Omental fat pad (tissue), 4 donors: Measurements from ENCODE around the gene MICAL2. TPM values are rescaled to one million over a fixed set of nuclear protein-coding genes. Genes with fewer than 3 reads are reported as not detected.

Experiments used
- ATAC-seq: fragments of 150-250 bp; one replicate; pipeline ENCODE4 v1.9.1; 2016; ENCODE audit warnings: mild to moderate bottlenecking, moderate library complexity; ENCODE audit not compliant: low FRiP score
- DNase-seq: peaks from one replicate; pipeline ENCODE4 v3.0.0-alpha.2; 2019; ENCODE audit warnings: low spot score
- CTCF ChIP-seq, 3 donors: fragments of 450-650 bp; IDR thresholded peaks; one replicate each; pipeline ENCODE4 v1.5.1; 2016 to 2017; ENCODE audit warnings: antibody characterized with exemption in 3 of 3, mild to moderate bottlenecking in 3 of 3, moderate library complexity in 2 of 3
- total RNA-seq, 4 donors: library from RNA; depleted of rRNA; stranded (reverse); fragments of >200 nt; gene quantifications; one replicate each; pipeline ENCODE4 v1.1.0, GENCODE V29; 2016

The MICAL2 gene
- total RNA-seq, 4 donors from 2014 or later = 34.3 to 143 (median 57.0) TPM

- TF ChIP-seq CTCF (IDR thresholded peaks at IDR 0.05) = no peak
- ATAC-seq (no peak), DNase-seq (no peak)
Measured at GRCh38 chr11:12099132-12099873, 11.1 kb upstream of the MICAL2 start.

- no peak for DNase-seq
- no peak for ATAC-seq
- no peak for TF ChIP-seq CTCF (IDR thresholded peaks at IDR 0.05)
Measured at GRCh38 chr11:12100429-12100828, 10.0 kb upstream of the MICAL2 start.

GRCh38 chr11:12100841-12101242 is 9.5 kb upstream of the MICAL2 start:
- DNase-seq (no peak), ATAC-seq (no peak)
- TF ChIP-seq CTCF (IDR thresholded peaks at IDR 0.05) = no peak

GRCh38 chr11:12101318-12101717 is 9.1 kb upstream of the MICAL2 start:
- DNase-seq = no peak
- no peak for ATAC-seq
- TF ChIP-seq CTCF (IDR thresholded peaks at IDR 0.05) = no peak

GRCh38 chr11:12102588-12103410 is 7.6 kb upstream of the MICAL2 start:
- no peak for TF ChIP-seq CTCF (IDR thresholded peaks at IDR 0.05)
- ATAC-seq = no peak
- no peak for DNase-seq

- DNase-seq = no peak
- no peak for TF ChIP-seq CTCF (IDR thresholded peaks at IDR 0.05)
- ATAC-seq = no peak
Measured at GRCh38 chr11:12103411-12104225, 6.8 kb upstream of the MICAL2 start.
